ELF-1 (cell line): ENCODE measurements around the gene KCND2.
A peak's percentile ranks its signal among the peaks of the same experiment; 100 is the strongest.
"Not testable (repeated sequence)": the region's sequence is repeated elsewhere in the genome, so short reads cannot be mapped to it uniquely, and the experiment has no call there.

Source experiments
- DNase-seq: peaks from one replicate; pipeline ENCODE4 v3.0.0-alpha.2; 2016; ENCODE audit warnings: low read depth, low spot score

The KCND2 gene

GRCh38 chr7:120272701-120273475, at the start of gene KCND2:
Gene KCND2 (plus strand): TSS chr7:120273175.
- peak; percentile 24 for DNase-seq

DNA sequence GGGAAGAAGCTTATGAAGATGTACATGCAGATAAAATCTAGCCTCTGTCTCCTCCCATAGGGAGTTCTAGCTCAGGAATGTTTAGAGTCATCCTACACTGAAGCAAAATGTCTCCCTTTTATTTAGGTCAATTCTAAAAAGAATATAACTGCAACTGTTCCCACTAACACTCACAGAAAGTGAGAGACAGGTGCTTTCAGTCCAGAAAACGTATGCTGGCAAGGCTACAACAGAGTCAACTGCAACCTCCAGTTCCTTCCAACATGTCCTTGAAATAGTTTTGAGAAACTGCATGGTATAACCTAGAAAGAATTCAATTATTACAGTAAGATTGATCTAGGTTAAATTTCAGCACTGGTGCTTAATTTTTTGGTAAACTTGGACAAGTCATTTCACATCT, 46.8 kb upstream of the KCND2 start:
- no peak for DNase-seq

- no peak for DNase-seq
These were observed 45.7 kb upstream of the KCND2 start for GRCh38 chr7:120227255-120227654.

DNA sequence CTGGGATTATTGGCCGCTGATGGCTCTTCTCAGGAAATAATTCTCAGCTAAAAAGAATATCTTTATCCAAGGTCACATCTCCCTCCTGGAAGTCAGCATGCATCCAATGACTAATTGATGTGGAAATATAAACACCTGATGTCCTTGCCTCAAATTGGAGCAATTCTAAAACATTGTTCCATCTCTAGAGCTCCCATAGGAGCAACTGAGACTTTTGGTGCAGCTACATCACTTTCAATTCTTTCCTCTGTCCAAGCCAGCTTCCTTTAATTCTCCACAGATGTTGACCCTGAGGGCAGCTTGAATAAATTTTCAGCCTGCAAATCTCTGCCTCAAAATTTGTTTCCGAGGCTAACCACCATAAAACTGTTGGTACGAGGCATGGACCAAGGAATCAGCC, 43.9 kb upstream of the KCND2 start:
- DNase-seq = no peak

DNA sequence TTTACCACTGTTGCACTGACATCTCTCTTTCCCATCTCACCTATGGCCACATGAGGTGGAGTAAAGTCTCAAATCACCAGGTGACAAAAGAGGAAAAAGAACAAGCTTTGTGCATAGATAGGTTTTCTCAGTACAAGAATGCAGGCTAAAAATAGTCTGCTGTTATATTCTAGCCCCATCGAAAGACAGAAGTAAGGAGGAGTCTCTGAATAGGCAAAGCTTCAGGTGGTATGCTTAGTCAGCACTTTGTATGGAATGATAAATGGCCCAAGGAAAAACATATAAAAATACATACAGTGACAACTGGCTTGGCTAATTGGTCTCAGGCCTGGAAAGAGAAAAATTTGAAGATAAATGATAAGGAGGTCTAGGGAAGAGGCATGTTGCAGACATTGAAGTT, 39.6 kb upstream of the KCND2 start:
- DNase-seq = no peak

GRCh38 chr7:120240350-120240749, 32.6 kb upstream of the KCND2 start:
- DNase-seq = not testable (repeated sequence)

DNA sequence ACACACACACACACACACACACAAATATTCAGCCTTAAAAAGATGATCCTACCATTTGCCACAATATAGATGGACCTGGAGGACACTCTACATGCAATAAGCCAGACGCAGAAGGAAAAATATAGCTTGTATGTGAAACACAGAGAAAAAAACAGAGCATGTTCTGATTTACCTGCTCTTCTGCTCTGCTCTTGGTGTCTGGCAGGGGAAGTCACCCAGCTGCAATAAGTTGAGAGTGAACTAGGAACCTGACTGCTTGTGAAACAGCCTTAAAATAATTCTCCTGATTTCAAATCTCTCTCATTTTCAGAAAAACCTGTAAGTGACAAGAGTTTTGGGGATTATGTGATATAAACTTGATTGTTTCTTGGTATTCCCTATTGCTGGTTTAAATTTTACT, 31.0 kb upstream of the KCND2 start:
- no peak for DNase-seq

- DNase-seq = no peak
These were observed 18.1 kb upstream of the KCND2 start for GRCh38 chr7:120254845-120255244.

- peak; percentile 44 for DNase-seq
These were observed 16.5 kb upstream of the KCND2 start for GRCh38 chr7:120256344-120257070.

DNA sequence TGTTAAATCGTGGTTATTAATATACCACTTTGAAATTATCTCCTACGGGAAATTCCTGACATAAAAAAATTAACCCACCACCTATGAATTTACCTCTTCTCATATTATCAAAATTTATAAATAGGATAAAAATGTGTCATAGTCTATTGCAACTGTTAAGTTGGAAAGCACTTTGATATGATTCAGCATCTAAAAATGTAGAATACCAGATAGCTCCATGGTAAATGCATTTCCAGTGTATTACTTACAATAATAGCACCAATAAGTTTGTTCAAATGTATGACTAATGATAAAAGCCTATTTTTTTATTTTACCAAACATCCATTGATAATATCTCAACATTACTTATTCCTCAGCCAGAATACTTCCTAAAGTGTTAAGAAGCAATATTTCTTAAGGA, 13.6 kb upstream of the KCND2 start:
- DNase-seq = no peak

GRCh38 chr7:120260111-120260510, 12.9 kb upstream of the KCND2 start:
- DNase-seq = no peak

DNA sequence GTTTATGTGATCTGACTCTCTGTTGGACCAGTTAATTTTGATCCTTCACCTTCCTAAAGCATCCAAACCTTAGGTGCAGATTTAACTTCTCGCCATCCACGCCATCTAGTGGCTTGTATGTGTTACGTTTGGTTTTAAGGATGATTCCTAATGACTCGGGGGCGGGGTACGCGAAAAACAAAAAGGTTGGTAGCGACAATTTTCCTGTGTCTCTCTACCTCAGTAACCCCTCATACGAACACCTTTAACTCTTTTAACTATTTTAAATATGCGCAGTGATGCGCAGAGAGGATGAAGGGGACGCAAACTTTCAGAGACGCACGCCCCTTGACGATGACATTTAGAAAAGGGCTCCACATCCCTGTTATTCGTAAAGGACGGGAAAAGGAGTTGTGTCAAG, 714 bp upstream of the KCND2 start:
- peak; percentile 55 for DNase-seq

DNA sequence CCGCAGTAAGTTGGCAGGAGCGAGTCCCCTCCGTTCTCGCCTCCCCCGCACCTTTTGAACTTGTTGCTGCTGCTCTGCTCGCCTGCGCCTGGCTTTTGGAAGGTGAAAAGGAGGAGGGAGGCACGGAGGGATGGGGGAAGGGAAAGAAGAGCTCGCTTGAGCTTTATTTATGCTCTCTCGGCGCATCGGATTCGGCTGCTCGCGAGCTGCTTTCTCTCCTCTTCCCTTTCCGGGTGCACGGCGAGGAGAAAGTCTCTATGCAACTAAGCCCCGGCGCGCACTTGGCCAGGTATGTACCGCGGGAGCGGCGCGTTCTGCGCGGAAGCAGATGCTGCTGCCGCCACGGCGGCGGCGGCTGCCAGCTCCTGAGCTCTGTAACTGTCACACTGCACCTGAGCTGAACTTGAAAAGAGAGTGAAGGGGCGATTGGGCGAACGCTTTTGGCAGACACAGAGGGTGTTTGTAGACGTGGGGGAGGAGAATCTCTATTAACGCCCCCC, 551 bp downstream of the KCND2 start:
- DNase-seq = peak; percentile 38

DNA sequence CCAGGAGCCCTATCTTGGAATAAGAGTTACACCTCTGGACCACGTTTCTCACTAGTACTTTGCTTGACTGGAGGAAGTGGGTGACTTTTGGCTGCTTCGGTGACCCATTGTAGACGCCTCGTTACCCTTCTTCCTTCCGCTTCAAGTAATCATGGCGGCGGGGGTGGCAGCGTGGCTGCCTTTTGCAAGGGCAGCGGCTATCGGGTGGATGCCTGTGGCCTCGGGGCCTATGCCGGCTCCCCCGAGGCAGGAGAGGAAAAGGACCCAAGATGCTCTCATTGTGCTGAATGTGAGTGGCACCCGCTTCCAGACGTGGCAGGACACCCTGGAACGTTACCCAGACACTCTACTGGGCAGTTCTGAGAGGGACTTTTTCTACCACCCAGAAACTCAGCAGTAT, 1.5 kb downstream of the KCND2 start:
- no peak for DNase-seq

DNA sequence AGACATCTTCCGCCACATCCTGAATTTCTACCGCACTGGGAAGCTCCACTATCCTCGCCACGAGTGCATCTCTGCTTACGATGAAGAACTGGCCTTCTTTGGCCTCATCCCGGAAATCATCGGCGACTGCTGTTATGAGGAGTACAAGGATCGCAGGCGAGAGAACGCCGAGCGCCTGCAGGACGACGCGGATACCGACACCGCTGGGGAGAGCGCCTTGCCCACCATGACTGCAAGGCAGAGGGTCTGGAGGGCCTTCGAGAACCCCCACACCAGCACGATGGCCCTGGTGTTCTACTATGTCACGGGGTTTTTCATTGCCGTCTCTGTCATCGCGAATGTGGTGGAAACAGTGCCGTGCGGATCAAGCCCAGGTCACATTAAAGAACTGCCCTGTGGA, 1.9 kb downstream of the KCND2 start:
- no peak for DNase-seq

GRCh38 chr7:120276720-120277119, 3.7 kb downstream of the KCND2 start:
- DNase-seq = no peak

GRCh38 chr7:120278773-120279172, 5.8 kb downstream of the KCND2 start:
- DNase-seq = no peak

DNA sequence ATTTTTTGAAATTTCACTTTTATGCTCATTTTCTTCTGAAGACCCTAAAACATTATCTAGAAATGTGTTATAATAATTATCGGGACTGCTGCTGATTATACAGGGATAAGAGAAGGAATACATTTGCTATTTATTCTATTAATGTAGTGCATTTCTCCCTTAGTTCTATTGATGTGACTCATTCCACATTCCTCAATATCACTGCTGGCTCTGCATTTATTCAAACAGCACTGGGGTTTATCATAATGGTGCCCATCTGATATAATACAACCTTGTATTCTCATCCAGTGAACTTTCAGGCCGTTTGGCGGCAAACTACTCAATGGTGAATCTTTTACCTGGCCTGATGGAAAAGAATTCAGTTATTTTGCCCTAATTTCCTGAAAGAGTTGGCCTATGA, 7.8 kb downstream of the KCND2 start:
- DNase-seq = no peak

GRCh38 chr7:120293027-120293426, 20.1 kb downstream of the KCND2 start:
- DNase-seq = no peak

GRCh38 chr7:120302190-120302589, 29.2 kb downstream of the KCND2 start:
- no peak for DNase-seq

DNA sequence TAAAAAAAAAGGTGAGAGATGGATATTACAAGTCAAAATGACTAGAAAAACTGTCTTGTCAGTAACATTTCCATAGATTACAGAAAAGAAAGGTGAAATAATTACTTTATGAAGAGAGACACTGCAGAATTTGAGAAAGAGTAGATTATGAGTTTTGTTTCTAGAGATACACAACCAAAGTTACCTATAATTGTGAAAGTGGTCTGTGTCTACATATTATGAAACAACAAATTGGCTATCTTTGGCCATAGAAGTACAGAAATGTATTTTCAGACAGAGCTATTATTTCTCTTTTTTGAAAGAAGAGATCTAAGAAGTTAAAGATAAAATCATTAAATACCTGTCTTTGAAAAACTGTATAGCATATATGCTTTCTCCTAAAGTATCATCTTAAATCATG, 30.1 kb downstream of the KCND2 start:
- DNase-seq = no peak

DNA sequence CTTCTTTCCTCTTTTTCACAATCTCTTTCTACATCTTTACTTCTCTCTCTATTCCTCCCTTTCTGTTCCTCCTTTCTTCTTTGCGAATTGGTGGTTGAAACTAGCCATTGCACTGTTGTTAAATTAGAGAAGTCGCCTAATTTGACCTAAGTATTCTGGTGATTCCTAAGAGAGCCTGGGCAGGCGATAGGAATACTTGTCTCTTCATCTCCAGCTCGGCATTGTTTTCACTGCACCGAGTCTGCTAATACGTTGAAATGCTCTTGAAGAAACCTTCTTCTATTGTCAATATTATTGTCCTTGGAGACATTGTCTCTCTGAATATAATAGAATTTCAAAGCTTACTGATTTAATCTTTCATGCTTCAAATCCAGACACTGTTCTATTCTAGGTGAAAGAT, 31.7 kb downstream of the KCND2 start:
- no peak for DNase-seq

- no peak for DNase-seq
These were observed 35.1 kb downstream of the KCND2 start for GRCh38 chr7:120307991-120308545.
